Measurements from ENCODE around the gene SATB2.

Gene SATB2

GRCh38 chr2:199339891-199340605, 117.7 kb downstream of the SATB2 start:
- Histone ChIP-seq H3K9me3 (ENCODE audit: control insufficient read depth in 1 of 2, low read length in 2 of 2) (no peaks in the 10 kb centered on the region), H3K27me3 (ENCODE audit: low read depth, low read length) (no peaks in the 10 kb centered on the region), H3K27ac (ENCODE audit: low read length) (no peak overlapping the region), H3K4me1 (ENCODE audit: control insufficient read depth in 1 of 2, insufficient read depth in 2 of 2, low read length in 2 of 2) (no peaks in the 10 kb centered on the region), H3K4me3 (ENCODE audit: low read depth in 1 of 2, low read length in 2 of 2) (no peak overlapping the region), H3K36me3 (ENCODE audit: control insufficient read depth in 1 of 2, insufficient read depth in 2 of 2, low read length in 2 of 2) (no peaks in the 10 kb centered on the region)

- Histone ChIP-seq H3K4me1 (ENCODE audit: control insufficient read depth in 1 of 2, insufficient read depth in 2 of 2, low read length in 2 of 2) (no peaks in the 10 kb centered on the region), H3K9me3 (ENCODE audit: control insufficient read depth in 1 of 2, low read length in 2 of 2) (no peaks in the 10 kb centered on the region), H3K27me3 (ENCODE audit: low read depth, low read length) (no peaks in the 10 kb centered on the region), H3K4me3 (ENCODE audit: low read depth in 1 of 2, low read length in 2 of 2) (no peak overlapping the region), H3K27ac (ENCODE audit: low read length) (no peak overlapping the region), H3K36me3 (ENCODE audit: control insufficient read depth in 1 of 2, insufficient read depth in 2 of 2, low read length in 2 of 2) (no peaks in the 10 kb centered on the region)
Observed at GRCh38 chr2:199336546-199336945, 121.2 kb downstream of the SATB2 start.

GRCh38 chr2:199335502-199335901, 122.2 kb downstream of the SATB2 start:
- Histone ChIP-seq H3K27me3 (ENCODE audit: low read depth, low read length) (no peaks in the 10 kb centered on the region), H3K4me3 (ENCODE audit: low read depth in 1 of 2, low read length in 2 of 2) (no peak overlapping the region), H3K9me3 (ENCODE audit: control insufficient read depth in 1 of 2, low read length in 2 of 2) (no peaks in the 10 kb centered on the region), H3K27ac (ENCODE audit: low read length) (no peak overlapping the region), H3K36me3 (ENCODE audit: control insufficient read depth in 1 of 2, insufficient read depth in 2 of 2, low read length in 2 of 2) (no peaks in the 10 kb centered on the region), H3K4me1 (ENCODE audit: control insufficient read depth in 1 of 2, insufficient read depth in 2 of 2, low read length in 2 of 2) (no peaks in the 10 kb centered on the region)

GRCh38 chr2:199329466-199329865, 128.3 kb downstream of the SATB2 start:
- no peak overlapping the region for H3K27ac ChIP-seq (ENCODE audit: low read length)
- no peak overlapping the region for H3K4me3 ChIP-seq (ENCODE audit: low read depth in 1 of 2, low read length in 2 of 2)
- H3K9me3 ChIP-seq (ENCODE audit: control insufficient read depth in 1 of 2, low read length in 2 of 2): no peaks in the 10 kb centered on the region

GRCh38 chr2:199329031-199329430, 128.7 kb downstream of the SATB2 start:
- H3K9me3 ChIP-seq (ENCODE audit: control insufficient read depth in 1 of 2, low read length in 2 of 2): no peaks in the 10 kb centered on the region
- H3K27me3 ChIP-seq (ENCODE audit: low read depth, low read length): no peaks in the 10 kb centered on the region
- H3K36me3 ChIP-seq (ENCODE audit: control insufficient read depth in 1 of 2, insufficient read depth in 2 of 2, low read length in 2 of 2): no peaks in the 10 kb centered on the region
- H3K4me3 ChIP-seq (ENCODE audit: low read depth in 1 of 2, low read length in 2 of 2): no peak overlapping the region
- no peak overlapping the region for H3K27ac ChIP-seq (ENCODE audit: low read length)
- H3K4me1 ChIP-seq (ENCODE audit: control insufficient read depth in 1 of 2, insufficient read depth in 2 of 2, low read length in 2 of 2): no peaks in the 10 kb centered on the region

More at GRCh38 chr2:199329466-199329865, 128.3 kb downstream of the SATB2 start:
- no peaks in the 10 kb centered on the region for H3K36me3 ChIP-seq (ENCODE audit: control insufficient read depth in 1 of 2, insufficient read depth in 2 of 2, low read length in 2 of 2)
- no peaks in the 10 kb centered on the region for H3K4me1 ChIP-seq (ENCODE audit: control insufficient read depth in 1 of 2, insufficient read depth in 2 of 2, low read length in 2 of 2)
- H3K27me3 ChIP-seq (ENCODE audit: low read depth, low read length): no peaks in the 10 kb centered on the region

- Histone ChIP-seq H3K27ac (ENCODE audit: low read length) (no peak overlapping the region), H3K4me1 (ENCODE audit: control insufficient read depth in 1 of 2, insufficient read depth in 2 of 2, low read length in 2 of 2) (no peaks in the 10 kb centered on the region), H3K27me3 (ENCODE audit: low read depth, low read length) (no peaks in the 10 kb centered on the region), H3K4me3 (ENCODE audit: low read depth in 1 of 2, low read length in 2 of 2) (no peak overlapping the region), H3K36me3 (ENCODE audit: control insufficient read depth in 1 of 2, insufficient read depth in 2 of 2, low read length in 2 of 2) (no peaks in the 10 kb centered on the region), H3K9me3 (ENCODE audit: control insufficient read depth in 1 of 2, low read length in 2 of 2) (no peaks in the 10 kb centered on the region)
Observed at GRCh38 chr2:199325881-199326280, 131.9 kb downstream of the SATB2 start.

- no peak overlapping the region for H3K4me3 ChIP-seq (ENCODE audit: low read depth in 1 of 2, low read length in 2 of 2)
- H3K27ac ChIP-seq (ENCODE audit: low read length): no peak overlapping the region
Observed at GRCh38 chr2:199322151-199322550, 135.6 kb downstream of the SATB2 start.

GRCh38 chr2:199317646-199318045, 140.1 kb downstream of the SATB2 start:
- Histone ChIP-seq H3K27me3 (ENCODE audit: low read depth, low read length) (no peaks in the 10 kb centered on the region), H3K9me3 (ENCODE audit: control insufficient read depth in 1 of 2, low read length in 2 of 2) (no peaks in the 10 kb centered on the region), H3K4me1 (ENCODE audit: control insufficient read depth in 1 of 2, insufficient read depth in 2 of 2, low read length in 2 of 2) (no peaks in the 10 kb centered on the region), H3K27ac (ENCODE audit: low read length) (no peak overlapping the region), H3K36me3 (ENCODE audit: control insufficient read depth in 1 of 2, insufficient read depth in 2 of 2, low read length in 2 of 2) (no peaks in the 10 kb centered on the region), H3K4me3 (ENCODE audit: low read depth in 1 of 2, low read length in 2 of 2) (no peak overlapping the region)

More at GRCh38 chr2:199322151-199322550, 135.6 kb downstream of the SATB2 start:
- Histone ChIP-seq H3K4me1 (ENCODE audit: control insufficient read depth in 1 of 2, insufficient read depth in 2 of 2, low read length in 2 of 2) (no peaks in the 10 kb centered on the region), H3K27me3 (ENCODE audit: low read depth, low read length) (no peaks in the 10 kb centered on the region), H3K36me3 (ENCODE audit: control insufficient read depth in 1 of 2, insufficient read depth in 2 of 2, low read length in 2 of 2) (no peaks in the 10 kb centered on the region), H3K9me3 (ENCODE audit: control insufficient read depth in 1 of 2, low read length in 2 of 2) (no peaks in the 10 kb centered on the region)

GRCh38 chr2:199316851-199317250, 140.9 kb downstream of the SATB2 start:
- Histone ChIP-seq H3K36me3 (ENCODE audit: control insufficient read depth in 1 of 2, insufficient read depth in 2 of 2, low read length in 2 of 2) (no peaks in the 10 kb centered on the region), H3K4me3 (ENCODE audit: low read depth in 1 of 2, low read length in 2 of 2) (no peak overlapping the region), H3K27me3 (ENCODE audit: low read depth, low read length) (no peaks in the 10 kb centered on the region), H3K27ac (ENCODE audit: low read length) (no peak overlapping the region), H3K9me3 (ENCODE audit: control insufficient read depth in 1 of 2, low read length in 2 of 2) (no peaks in the 10 kb centered on the region), H3K4me1 (ENCODE audit: control insufficient read depth in 1 of 2, insufficient read depth in 2 of 2, low read length in 2 of 2) (no peaks in the 10 kb centered on the region)

- Histone ChIP-seq H3K27ac (ENCODE audit: low read length) (no peak overlapping the region), H3K36me3 (ENCODE audit: control insufficient read depth in 1 of 2, insufficient read depth in 2 of 2, low read length in 2 of 2) (no peaks in the 10 kb centered on the region), H3K4me1 (ENCODE audit: control insufficient read depth in 1 of 2, insufficient read depth in 2 of 2, low read length in 2 of 2) (no peaks in the 10 kb centered on the region), H3K4me3 (ENCODE audit: low read depth in 1 of 2, low read length in 2 of 2) (no peak overlapping the region), H3K27me3 (ENCODE audit: low read depth, low read length) (no peaks in the 10 kb centered on the region), H3K9me3 (ENCODE audit: control insufficient read depth in 1 of 2, low read length in 2 of 2) (no peaks in the 10 kb centered on the region)
Observed at GRCh38 chr2:199315299-199316179, 142.2 kb downstream of the SATB2 start.

- H3K4me3 ChIP-seq (ENCODE audit: low read depth in 1 of 2, low read length in 2 of 2): no peak overlapping the region
Observed at GRCh38 chr2:199312931-199313330, 144.8 kb downstream of the SATB2 start.

More at GRCh38 chr2:199312931-199313330, 144.8 kb downstream of the SATB2 start:
- H3K27ac ChIP-seq (ENCODE audit: low read length): no peak overlapping the region
- no peaks in the 10 kb centered on the region for H3K4me1 ChIP-seq (ENCODE audit: control insufficient read depth in 1 of 2, insufficient read depth in 2 of 2, low read length in 2 of 2)
- H3K27me3 ChIP-seq (ENCODE audit: low read depth, low read length): no peaks in the 10 kb centered on the region
- H3K36me3 ChIP-seq (ENCODE audit: control insufficient read depth in 1 of 2, insufficient read depth in 2 of 2, low read length in 2 of 2): no peaks in the 10 kb centered on the region
- no peaks in the 10 kb centered on the region for H3K9me3 ChIP-seq (ENCODE audit: control insufficient read depth in 1 of 2, low read length in 2 of 2)

Measured in muscle layer of duodenum (tissue), 2 donors.